Brain microvascular endothelial cell (primary cell): Measurements from ENCODE around the gene FGR.

Experiments
- DNase-seq: peaks from one replicate; pipeline ENCODE4 v3.0.0-alpha.2; 2020
- H3K27ac ChIP-seq: fragments of 250-450 bp; sonication (Bioruptor Pico); 2 replicates; pipeline ENCODE4 v1.5.1; 2020; ENCODE audit warnings: mild to moderate bottlenecking, moderate library complexity
- H3K27me3 ChIP-seq: fragments of 250-450 bp; sonication (Bioruptor Pico); replicated peaks from 2 replicates; pipeline ENCODE4 v1.5.1; 2020; ENCODE audit warnings: mild to moderate bottlenecking
- H3K36me3 ChIP-seq: fragments of 250-450 bp; sonication (Bioruptor Pico); replicated peaks from 2 replicates; pipeline ENCODE4 v1.5.1; 2020; ENCODE audit warnings: mild to moderate bottlenecking
- H3K4me3 ChIP-seq: 2 replicates; pipeline ENCODE4 v1.5.1; 2011; ENCODE audit warnings: low read depth, mild to moderate bottlenecking, control low read depth, low read length, moderate library complexity
- in situ Hi-C: cut with HindIII; loops from 2 replicates; pipeline ENCODE4 v1.10.0; 2017; ENCODE audit warnings: low sequenced_read_pairs, low pct_ligation_motif_present
- TF ChIP-seq, protein P1 (sequence below): IDR thresholded peaks from 2 replicates; pipeline ENCODE4 v1.5.1; 2011; ENCODE audit warnings: low read depth, mild to moderate bottlenecking, moderate library complexity, low read length, control low read depth, inconsistent platforms; ENCODE audit errors: missing control alignments

The FGR gene

DNA sequence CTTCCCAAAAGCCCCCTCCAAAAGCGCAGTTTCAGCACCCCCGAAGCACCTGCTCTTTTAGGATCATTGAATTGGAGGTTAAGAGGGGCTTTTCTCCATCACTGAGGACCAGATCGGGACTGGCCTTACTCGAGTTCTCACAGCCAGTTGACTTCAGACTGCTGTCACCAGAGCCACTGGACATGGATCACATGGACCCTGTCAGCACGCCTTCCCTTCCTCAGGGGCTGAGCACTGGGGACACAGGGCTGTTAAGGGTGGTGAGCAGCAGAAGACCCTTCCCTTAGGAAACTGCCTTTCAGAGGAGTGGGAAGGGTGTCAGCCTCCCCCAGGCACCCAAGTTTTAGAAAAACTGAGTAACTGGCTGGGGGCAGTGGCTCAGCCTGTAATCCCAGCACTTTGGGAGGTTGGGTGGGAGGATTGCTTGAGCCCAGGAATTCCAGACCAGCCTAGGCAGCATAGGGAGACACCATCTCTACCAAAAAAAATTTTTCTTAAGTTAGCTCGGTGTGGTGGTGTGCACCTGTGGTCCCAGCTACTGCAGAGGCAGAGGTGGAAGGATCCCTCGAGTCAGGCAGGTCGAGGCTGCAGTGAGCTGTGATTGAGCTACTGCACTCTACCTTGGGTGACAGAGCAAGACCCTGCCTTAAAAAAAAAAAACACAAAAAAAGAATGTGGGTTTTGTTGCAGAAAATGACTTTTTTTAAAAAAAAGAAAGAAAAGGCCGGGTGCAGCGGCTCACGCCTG, 584 bp upstream of the FGR start:
- in situ Hi-C loops = no loop called here
- Histone ChIP-seq H3K27me3 (peaks cover 12% of the 10 kb centered on the region), H3K36me3 (no peaks in the 10 kb centered on the region), H3K27ac (no peak overlapping the region), H3K4me3 (no peak overlapping the region)
- TF ChIP-seq, protein P1, sequence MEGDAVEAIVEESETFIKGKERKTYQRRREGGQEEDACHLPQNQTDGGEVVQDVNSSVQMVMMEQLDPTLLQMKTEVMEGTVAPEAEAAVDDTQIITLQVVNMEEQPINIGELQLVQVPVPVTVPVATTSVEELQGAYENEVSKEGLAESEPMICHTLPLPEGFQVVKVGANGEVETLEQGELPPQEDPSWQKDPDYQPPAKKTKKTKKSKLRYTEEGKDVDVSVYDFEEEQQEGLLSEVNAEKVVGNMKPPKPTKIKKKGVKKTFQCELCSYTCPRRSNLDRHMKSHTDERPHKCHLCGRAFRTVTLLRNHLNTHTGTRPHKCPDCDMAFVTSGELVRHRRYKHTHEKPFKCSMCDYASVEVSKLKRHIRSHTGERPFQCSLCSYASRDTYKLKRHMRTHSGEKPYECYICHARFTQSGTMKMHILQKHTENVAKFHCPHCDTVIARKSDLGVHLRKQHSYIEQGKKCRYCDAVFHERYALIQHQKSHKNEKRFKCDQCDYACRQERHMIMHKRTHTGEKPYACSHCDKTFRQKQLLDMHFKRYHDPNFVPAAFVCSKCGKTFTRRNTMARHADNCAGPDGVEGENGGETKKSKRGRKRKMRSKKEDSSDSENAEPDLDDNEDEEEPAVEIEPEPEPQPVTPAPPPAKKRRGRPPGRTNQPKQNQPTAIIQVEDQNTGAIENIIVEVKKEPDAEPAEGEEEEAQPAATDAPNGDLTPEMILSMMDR = no peak
- DNase-seq = no peak

DNA sequence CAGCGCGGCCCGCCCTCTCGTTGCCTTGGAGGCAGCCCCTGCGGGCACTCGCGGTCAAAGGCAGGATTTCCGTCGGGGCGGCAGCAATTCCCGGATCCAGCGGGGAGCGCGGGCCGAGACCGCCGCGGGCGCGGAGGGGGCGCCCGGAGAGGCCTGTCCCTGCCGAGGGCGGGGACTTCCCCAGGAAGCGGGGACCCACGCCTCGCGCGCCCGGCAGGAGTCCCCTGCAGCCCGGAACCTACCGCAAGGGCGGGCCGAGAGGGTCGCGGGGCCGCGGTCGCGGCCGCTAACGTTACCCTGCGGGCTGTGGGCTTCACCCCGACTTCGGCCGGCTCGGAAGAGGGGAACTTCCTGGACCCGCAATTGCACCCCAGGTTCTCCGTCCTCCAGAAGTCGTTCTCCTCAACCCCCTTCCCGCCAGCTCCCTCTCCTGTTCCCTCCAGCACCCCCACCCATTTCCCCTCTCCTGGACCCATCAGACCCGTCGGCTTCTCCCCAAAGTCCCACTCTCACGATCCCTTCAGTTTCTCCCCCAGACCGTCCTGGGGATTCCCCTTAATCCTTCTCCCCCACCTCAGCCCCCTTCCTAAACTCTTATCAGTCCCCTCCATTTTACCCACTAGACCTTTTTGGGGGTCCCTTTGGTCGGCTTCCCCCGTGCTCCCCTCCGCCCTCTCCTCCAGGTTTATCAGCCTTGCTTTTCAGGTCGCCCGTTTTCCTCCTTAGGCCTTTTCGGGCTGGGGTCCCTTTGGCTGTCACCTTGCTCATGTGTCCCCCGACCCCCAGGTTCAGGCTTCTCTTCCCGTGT, 604 bp downstream of the FGR start:
- no peak for DNase-seq
- in situ Hi-C loops = no loop called here
- H3K27ac ChIP-seq = no peak overlapping the region
- no peaks in the 10 kb centered on the region for H3K36me3 ChIP-seq
- peak overlapping the region; percentile 45 for H3K4me3 ChIP-seq
- TF ChIP-seq, protein P1 = no peak
- peaks cover 12% of the 10 kb centered on the region for H3K27me3 ChIP-seq

DNA sequence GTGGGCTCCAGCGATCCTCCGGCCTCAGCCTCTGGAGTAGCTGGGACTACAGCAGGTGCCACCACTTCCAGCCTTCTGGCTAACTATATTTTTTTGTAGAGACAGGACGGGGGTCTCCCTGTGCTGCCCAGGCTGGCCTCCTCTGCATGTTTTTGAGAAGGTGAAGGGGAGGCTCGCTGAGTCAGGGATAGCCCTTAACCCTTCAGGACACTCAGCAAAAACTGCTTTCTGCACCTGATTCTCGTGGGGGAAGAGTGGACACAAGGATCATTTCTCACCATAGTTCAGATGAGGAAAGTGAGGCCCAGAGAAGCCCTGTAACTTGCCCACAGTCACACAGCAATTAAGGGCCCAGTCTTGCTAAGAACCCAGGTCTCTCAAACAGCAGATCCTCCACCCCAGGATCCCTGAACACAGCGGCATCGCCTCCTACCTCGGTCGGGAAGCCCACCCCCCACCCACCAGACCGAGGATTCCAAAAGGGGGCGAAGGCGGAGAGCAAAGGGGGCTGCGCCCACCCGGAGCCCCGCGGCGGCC, 1.3 kb downstream of the FGR start:
- TF ChIP-seq, protein P1 = no peak
- Histone ChIP-seq H3K36me3 (no peaks in the 10 kb centered on the region), H3K4me3 (peak overlapping the region; percentile 45), H3K27me3 (peaks cover 12% of the 10 kb centered on the region), H3K27ac (no peak overlapping the region)
- in situ Hi-C loops = no loop called here
- DNase-seq = no peak

DNA sequence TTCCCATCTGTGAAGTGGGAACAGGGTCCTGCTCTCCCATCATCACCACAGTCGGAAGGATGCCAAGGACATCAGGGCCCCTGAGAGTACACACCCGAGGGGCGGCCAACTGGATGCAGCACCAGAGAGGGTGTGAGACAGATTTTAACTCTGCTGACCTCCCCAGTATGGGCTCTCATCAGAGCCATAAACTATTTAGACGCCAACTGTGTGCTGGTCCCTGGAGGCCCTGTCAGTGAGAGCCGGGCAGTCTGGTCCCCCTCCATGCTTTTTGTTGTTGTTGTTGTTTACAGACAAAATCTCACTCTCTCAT, 1.7 kb downstream of the FGR start:
- TF ChIP-seq, protein P1 = no peak
- Histone ChIP-seq H3K27ac (no peak overlapping the region), H3K4me3 (no peak overlapping the region), H3K27me3 (peaks cover 12% of the 10 kb centered on the region), H3K36me3 (no peaks in the 10 kb centered on the region)
- in situ Hi-C loops = no loop called here
- DNase-seq = no peak

DNA sequence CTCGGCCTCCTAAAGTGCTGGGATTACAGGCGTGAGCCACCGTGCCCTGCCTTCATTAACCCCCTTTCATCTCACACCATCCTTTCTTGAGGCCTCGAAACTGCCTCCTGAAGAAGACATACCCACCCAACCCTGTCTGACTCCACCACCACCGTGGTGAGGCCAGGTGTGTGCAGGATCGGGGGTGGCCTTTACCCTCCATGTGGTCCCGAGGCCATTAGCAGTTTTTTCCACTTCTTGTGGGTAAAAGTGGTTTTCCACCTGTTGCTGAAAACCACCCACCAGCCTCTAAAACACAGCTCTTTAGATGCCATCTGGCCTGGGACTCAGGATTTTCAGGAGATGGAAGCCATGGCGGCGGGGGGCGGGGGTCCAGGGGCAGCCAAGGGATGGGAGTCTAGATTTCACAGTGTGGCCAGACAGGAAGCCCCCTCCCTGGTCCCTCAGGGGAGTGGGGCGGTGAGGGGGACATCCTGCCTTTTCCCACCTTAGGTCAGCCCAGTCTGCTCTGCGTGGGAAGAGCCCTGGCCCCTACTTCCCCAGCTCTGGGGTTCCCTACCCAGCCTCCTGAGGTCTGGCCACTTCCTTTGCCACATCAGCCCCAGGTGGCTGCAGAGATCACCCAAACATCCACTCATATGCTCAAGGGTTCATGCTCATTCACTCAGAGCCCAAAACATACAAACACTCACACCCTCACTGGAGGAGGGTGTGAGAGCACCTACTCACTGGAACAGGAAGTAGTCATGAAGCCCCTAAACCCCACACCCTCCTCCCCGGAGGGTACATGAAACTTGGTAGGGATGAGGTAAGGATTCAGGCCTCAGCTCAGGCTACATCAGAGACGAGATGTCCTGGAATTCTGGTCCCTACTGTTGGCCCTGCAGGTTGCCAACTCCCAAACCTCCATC, 2.3 kb downstream of the FGR start:
- Histone ChIP-seq H3K4me3 (no peak overlapping the region), H3K36me3 (no peaks in the 10 kb centered on the region), H3K27me3 (peaks cover 12% of the 10 kb centered on the region), H3K27ac (no peak overlapping the region)
- TF ChIP-seq, protein P1 = no peak
- in situ Hi-C loops = no loop called here
- no peak for DNase-seq
